Activated CD4-positive, alpha-beta T cell treated with anti-CD3 and anti-CD28 coated beads, Interleukin-2, amount 50 U/mL, for 4 hours (primary cell): ENCODE results near the gene C2CD2.

Source experiments
- DNase-seq, 2 experiments: peaks; one replicate each; pipeline ENCODE4 v3.0.0-alpha.2; 2020

C2CD2 gene

GRCh38 chr21:41881051-41881450 is 72.8 kb downstream of the C2CD2 start:
- DNase-seq: no peak

- no peak for DNase-seq
These were observed 73.7 kb downstream of the C2CD2 start for GRCh38 chr21:41880153-41880552.

- DNase-seq: peak; percentile 79 to 81
These were observed 74.4 kb downstream of the C2CD2 start, which contains the start of gene PRDM15 for GRCh38 chr21:41879190-41879998. Gene PRDM15, minus strand, starts transcription at chr21:41879344. Its CDS starts 18,981 bp downstream, at chr21:41860363.

GRCh38 chr21:41878831-41879189 is 75.0 kb downstream of the C2CD2 start:
- DNase-seq: peak; percentile 74

- DNase-seq: peak; percentile 26
These were observed 75.7 kb downstream of the C2CD2 start for GRCh38 chr21:41877901-41878830.

- DNase-seq: no peak
These were observed 76.7 kb downstream of the C2CD2 start for GRCh38 chr21:41876928-41877652.

- no peak for DNase-seq
These were observed 77.4 kb downstream of the C2CD2 start for GRCh38 chr21:41876396-41876795.

- DNase-seq: no peak
These were observed 78.7 kb downstream of the C2CD2 start for GRCh38 chr21:41875086-41875485.

GRCh38 chr21:41874611-41875010 is 79.2 kb downstream of the C2CD2 start:
- DNase-seq: no peak

GRCh38 chr21:41873426-41873825 is 80.4 kb downstream of the C2CD2 start:
- no peak for DNase-seq

- no peak for DNase-seq
These were observed 80.8 kb downstream of the C2CD2 start for GRCh38 chr21:41873005-41873404.

- DNase-seq: no peak
These were observed 82.4 kb downstream of the C2CD2 start for GRCh38 chr21:41871293-41872030.

GRCh38 chr21:41869771-41870170 is 84.0 kb downstream of the C2CD2 start:
- DNase-seq: no peak

GRCh38 chr21:41868062-41868710 is 85.6 kb downstream of the C2CD2 start:
- no peak for DNase-seq

GRCh38 chr21:41867313-41867712 is 86.5 kb downstream of the C2CD2 start:
- no peak for DNase-seq

GRCh38 chr21:41866274-41866809 is 87.5 kb downstream of the C2CD2 start:
- DNase-seq: no peak

- no peak for DNase-seq
These were observed 88.6 kb downstream of the C2CD2 start for GRCh38 chr21:41865002-41865777.

- no peak for DNase-seq
These were observed 89.4 kb downstream of the C2CD2 start for GRCh38 chr21:41864311-41865001.

- no peak for DNase-seq
These were observed 90.4 kb downstream of the C2CD2 start for GRCh38 chr21:41863439-41863740.

- no peak for DNase-seq
These were observed 91.8 kb downstream of the C2CD2 start for GRCh38 chr21:41861987-41862386.
